Stimulated activated CD4-positive, alpha-beta T cell treated with anti-CD3 and anti-CD28 coated beads, Interleukin-1b, Interleukin-23, amount 100 ng/mL, for 24 hours (primary cell): ENCODE results near the gene ANKRD55.
"Not testable (repeated sequence)": the region's sequence is repeated elsewhere in the genome, so short reads cannot be mapped to it uniquely, and the experiment has no call there.

Experiments used
- DNase-seq, 4 experiments: peaks; one replicate each; pipeline ENCODE4 v3.0.0-alpha.2; 2020; ENCODE audit warnings: low read depth in 4 of 4, low spot score in 1 of 4

Gene ANKRD55

DNA sequence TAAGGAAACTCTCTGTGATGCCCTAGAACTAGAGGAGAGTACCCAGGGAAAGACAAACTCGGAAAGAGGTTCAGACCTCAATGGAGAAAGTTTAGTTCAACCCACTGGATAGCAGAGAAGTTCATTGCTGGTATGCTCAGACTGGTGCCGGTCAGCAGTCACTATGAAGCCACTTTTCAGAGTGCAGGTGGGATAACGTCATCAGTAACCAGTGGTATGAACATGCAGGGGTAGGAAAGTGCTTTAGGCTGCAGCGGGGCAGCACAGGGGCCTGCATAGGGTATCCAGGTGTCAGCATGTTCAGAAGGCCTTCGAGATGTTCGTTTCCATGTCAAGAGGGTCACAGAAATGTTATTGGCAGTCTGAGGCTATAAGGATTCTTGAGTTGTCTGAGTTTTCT lies 20.8 kb upstream of the ANKRD55 start:
- no peak for DNase-seq

- no peak for DNase-seq
Measured at GRCh38 chr5:56253126-56253525, 20.0 kb upstream of the ANKRD55 start.

DNA sequence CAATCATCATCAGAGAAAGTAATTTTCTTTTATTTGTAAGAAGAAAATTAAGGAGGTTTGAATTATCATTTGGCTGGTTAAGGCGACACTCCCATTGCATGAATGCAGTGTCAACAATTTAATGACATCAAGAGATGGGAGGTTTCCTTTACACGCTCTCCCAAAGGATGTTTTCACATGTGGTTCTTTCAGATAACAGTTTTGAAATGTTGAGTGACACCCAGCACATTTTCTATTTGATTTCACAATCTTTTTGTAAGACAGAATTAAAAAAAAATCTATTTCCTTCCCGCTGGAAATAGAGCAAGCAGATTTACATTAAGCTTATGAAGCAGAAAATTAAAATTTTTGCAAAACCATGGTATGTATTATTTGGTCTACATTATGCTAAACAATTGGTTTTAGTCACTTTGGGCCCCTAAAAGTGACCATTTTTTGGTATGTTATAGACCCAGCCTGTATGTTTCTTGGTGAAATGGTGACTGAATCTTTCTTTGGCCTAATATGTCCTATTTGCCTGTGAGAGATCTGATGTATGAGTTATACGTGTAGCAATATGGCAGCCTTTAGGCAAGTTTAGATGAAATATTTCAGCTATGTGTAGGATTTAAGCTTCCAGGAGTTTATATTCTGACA lies 18.9 kb upstream of the ANKRD55 start:
- DNase-seq: no peak

- no peak for DNase-seq
Measured at GRCh38 chr5:56251440-56251839, 18.3 kb upstream of the ANKRD55 start.

DNA sequence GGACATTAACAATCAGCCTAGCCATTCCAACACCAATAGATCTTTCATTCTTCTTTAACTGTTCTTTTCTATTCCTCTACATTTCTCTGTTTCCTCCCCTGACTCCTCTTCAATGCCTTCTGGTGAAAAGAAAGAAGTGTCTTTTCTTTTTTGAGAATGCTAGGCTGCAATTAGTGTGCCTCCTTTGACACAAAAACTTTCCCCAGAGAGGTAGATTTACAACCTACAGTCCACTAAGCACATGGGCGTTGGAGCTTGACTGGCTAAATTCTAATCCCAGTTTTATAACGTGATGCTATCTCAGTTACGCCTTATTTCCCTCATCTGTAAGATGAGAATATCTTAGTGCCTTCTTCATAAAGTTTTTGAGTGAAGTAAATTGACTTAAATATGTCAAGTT lies 16.9 kb upstream of the ANKRD55 start:
- no peak for DNase-seq

DNA sequence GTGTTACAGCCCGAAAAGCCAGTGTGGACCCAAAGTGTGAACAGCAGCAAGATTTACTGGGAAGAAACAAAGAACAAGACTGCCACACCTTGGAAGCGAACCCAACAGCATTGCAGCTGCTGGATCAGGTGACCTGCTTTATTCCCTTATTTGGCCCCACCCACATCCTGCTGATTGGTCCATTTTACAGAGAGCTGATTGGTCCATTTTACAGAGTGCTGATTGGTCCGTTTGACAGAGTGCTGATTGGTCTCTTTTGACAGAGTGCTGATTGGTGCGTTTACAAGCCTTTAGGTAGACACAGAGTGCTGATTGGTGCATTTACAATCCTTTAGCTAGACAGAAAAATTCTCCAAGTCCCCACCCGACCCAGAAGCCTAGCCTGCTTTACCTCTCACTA lies 16.0 kb upstream of the ANKRD55 start:
- not testable (repeated sequence) for DNase-seq

DNA sequence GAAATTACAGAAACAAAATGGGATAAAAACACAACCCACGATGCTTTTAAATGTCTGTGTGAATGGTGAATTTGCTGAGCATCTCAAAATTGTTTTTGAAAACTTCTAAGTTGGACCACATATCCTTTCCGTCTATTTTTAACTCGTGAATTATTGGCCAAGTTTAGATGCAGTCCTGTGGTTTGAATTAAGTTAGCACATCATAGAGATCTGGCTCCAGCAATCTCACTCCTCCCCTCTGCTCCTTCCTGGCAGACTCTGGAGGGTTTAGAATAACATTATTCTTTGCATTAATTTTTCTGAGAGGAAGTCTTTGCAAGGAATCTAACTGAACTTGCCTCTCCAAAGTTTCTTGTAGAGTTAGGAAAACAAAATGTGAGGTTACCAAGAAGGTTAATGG lies 14.5 kb upstream of the ANKRD55 start:
- DNase-seq: no peak

GRCh38 chr5:56246769-56247168 lies 13.6 kb upstream of the ANKRD55 start:
- DNase-seq: no peak

GRCh38 chr5:56245481-56245880 lies 12.4 kb upstream of the ANKRD55 start:
- no peak for DNase-seq

DNA sequence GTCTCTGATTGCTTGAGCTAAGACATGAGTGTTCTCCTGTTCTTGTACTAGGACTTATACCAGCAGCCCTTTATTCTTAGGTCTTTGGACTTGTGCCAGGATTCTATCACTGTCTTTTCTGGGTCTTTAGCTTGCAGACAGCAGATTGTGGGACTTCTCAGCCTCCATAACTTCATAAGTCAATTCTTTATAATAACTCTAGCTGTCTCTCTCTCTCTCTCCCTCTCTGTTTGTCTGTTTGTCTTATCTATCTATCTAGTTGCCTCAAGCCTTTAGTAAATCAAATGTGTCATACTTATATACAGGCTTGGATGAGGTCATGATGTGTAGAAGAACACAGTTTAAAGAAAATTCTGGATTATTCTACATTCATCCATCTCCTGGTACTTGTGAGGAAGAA lies 11.5 kb upstream of the ANKRD55 start:
- DNase-seq: no peak

DNA sequence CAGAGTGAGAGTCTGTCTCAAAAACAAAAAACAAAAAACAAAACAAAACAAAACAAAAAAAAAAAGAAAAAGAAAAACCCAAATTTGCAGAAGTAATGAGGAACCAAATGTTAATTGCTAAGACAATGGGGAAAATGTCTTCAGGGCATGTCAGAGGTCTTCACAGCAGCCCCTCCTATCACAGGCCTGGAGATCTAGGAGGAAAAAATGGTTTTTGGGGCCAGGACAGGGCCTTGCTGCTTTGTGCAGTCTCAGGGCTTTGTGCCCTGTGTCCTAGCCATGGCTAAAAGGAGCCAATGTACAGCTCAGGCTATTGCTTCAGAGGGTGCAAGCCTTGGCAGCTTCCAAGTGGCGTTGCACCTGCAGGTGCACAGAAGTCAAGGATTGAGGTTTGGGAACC lies 9.1 kb upstream of the ANKRD55 start:
- not testable (repeated sequence) for DNase-seq

DNA sequence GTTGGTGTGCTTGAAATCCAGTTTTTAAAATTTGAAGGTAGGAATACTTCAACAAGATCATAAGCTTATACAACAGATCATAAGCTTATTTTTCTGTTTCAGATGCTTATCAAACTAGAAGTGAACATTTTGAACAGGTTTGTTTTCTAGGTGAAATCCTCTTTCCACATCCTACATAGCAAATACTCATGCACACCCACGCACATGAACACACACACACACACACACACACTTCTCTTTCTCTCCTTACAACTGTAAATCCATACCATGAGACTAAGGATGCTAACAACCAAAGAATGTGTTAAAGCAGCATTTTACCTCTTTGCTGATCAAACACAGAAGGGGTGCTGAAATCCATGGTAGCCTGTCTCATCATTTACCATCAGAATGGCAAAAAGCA lies 592 bp downstream of the ANKRD55 start:
- DNase-seq: no peak

- DNase-seq: no peak
Measured at GRCh38 chr5:56230576-56230975, 2.6 kb downstream of the ANKRD55 start.

GRCh38 chr5:56229111-56229510 lies 4.0 kb downstream of the ANKRD55 start:
- no peak for DNase-seq

DNA sequence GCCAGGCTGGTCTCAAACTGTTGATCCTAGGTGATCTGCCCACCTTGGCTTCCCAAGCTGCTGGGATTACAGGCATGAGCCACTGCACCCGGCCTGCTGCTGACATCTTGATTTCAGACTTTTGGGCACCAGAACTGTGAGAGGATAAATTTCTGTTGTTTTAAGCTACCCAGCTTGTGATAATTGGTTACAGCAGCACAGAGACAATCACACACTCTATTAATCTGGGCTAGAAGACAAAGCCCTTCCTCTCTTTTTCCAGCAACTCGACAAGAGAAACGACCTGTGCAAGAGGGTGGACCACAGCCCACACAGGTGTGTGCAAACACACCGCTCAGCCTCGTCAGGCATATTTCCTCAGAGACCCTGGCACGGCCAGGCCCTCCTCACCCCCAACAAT lies 4.5 kb downstream of the ANKRD55 start:
- DNase-seq: no peak

DNA sequence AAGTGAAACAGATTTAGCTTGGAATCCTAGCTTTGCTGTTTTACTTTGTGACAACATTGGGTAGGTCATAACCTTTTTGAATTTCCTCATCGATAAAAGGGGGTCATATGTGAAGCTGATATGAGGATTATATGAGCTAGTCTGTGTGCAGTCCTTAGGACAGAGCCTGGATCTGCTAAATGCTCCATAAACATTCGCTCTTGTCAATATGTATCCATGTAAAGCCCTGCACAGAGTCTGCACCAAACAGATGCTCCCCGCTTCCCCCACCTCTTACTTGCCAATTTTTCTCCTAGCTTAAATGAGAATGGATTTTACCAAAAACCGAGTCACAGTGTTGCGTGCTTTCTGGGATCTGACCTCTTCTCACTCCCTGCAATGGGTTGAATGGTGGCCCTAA lies 5.4 kb downstream of the ANKRD55 start:
- DNase-seq: no peak

- DNase-seq: not testable (repeated sequence)
Measured at GRCh38 chr5:56223298-56223697, 9.8 kb downstream of the ANKRD55 start.

DNA sequence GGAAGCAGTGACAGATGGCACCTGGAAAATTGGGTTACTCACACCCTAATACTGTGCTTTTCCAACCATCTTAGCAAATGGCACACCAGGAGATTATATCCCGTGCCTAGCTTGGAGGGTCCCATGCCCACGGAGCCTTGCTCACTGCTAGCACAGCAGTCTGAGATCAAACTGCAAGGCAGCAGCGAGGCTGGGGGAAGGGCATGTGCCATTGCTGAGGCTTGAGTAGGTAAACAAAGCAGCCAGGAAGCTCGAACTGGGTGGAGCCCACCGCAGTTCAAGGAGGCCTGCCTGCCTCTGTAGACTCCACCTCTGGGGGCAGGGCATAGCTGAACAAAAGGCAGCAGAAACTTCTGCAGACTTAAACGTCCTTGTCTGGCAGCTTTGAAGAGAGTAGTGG lies 11.5 kb downstream of the ANKRD55 start:
- DNase-seq: not testable (repeated sequence)

GRCh38 chr5:56215019-56215830 lies 17.9 kb downstream of the ANKRD55 start:
- DNase-seq: no peak

- not testable (repeated sequence) for DNase-seq
Measured at GRCh38 chr5:56213886-56214535, 19.1 kb downstream of the ANKRD55 start.

GRCh38 chr5:56212130-56212879 lies 20.8 kb downstream of the ANKRD55 start:
- DNase-seq: no peak
